ENCODE results near the gene TMEFF1. TPM values are rescaled to one million over a fixed set of nuclear protein-coding genes. Genes with fewer than 3 reads are reported as not detected.

TMEFF1 gene
- total and polyA plus RNA-seq, 2 of the 8 experiments (the other 6 are each of a cell fraction or from before 2014, with no cell fraction given) = 13.5 to 68.2 TPM

GRCh38 chr9:100623969-100624368 lies 151.0 kb downstream of the TMEFF1 start:
- Histone ChIP-seq H4K20me1 (replicated peaks in 1 of 2; ENCODE audit: control insufficient read depth in 1 of 2, insufficient read depth in 2 of 2, low read length in 2 of 2) (no peaks in the 10 kb centered on the region), H3K18ac (ENCODE audit: extremely low read depth, low read length) (no peak overlapping the region), H3K4me3 (ENCODE audit: extremely low read depth in 1 of 4, insufficient read depth in 2 of 4, low read depth in 3 of 4, low read length in 4 of 4) (no peak overlapping the region), H3K79me2 (ENCODE audit: control insufficient read depth in 1 of 2, insufficient read depth in 2 of 2, low read length in 2 of 2) (no peaks in the 10 kb centered on the region), H2AFZ (ENCODE audit: low read length) (no peak overlapping the region), H3K9me3 (ENCODE audit: insufficient read depth in 2 of 2, low read depth in 1 of 2, low read length in 1 of 2) (no peaks in the 10 kb centered on the region; a peak in 1 of 4 replicates), H3K9ac (replicated peaks in 1 of 4; ENCODE audit: extremely low read depth in 1 of 4, low read depth in 3 of 4, low read length in 3 of 4) (no peak overlapping the region), H4K8ac (ENCODE audit: extremely low read depth, insufficient read depth, low read length) (no peak overlapping the region), H3K79me1 (ENCODE audit: low read depth, low read length) (no peaks in the 10 kb centered on the region), H2BK15ac (ENCODE audit: low read length) (no peak overlapping the region), H3K4me2 (ENCODE audit: insufficient read depth in 1 of 2, low read depth in 2 of 2, low read length in 2 of 2) (no peak overlapping the region), H2AK5ac (ENCODE audit: low read depth, low read length) (no peak overlapping the region), H3K4ac (replicated peaks; ENCODE audit: insufficient read length, low read depth, low read length) (no peak overlapping the region), H2BK20ac (ENCODE audit: low read length) (no peak overlapping the region), H3K36me3 (ENCODE audit: control insufficient read depth in 2 of 4, insufficient read depth in 4 of 4, low read length in 3 of 4) (no peaks in the 10 kb centered on the region), H4K5ac (ENCODE audit: insufficient read length, low read depth, low read length) (no peak overlapping the region), H3K4me1 (replicated peaks in 1 of 4; ENCODE audit: control insufficient read depth in 3 of 4, insufficient read depth in 4 of 4, low read length in 3 of 4) (no peaks in the 10 kb centered on the region), H2BK120ac (replicated peaks; ENCODE audit: low read depth, low read length) (no peak overlapping the region), H3K23me2 (ENCODE audit: low read depth, low read length) (no peaks in the 10 kb centered on the region), H3K27ac (ENCODE audit: low read depth, low read length) (no peak overlapping the region), H3K56ac (replicated peaks; ENCODE audit: insufficient read length, low read depth, low read length) (no peak overlapping the region), H3K27me3 (replicated peaks in 1 of 4; ENCODE audit: control insufficient read depth in 3 of 4, extremely low read depth in 1 of 4, insufficient read depth in 3 of 4, low read length in 3 of 4) (no peaks in the 10 kb centered on the region), H3K14ac (ENCODE audit: insufficient read length) (no peak overlapping the region), H3K23ac (ENCODE audit: insufficient read length) (no peak overlapping the region), H2BK12ac (ENCODE audit: low read depth, low read length) (no peak overlapping the region), H4K91ac (replicated peaks; ENCODE audit: insufficient read length, low read length) (no peak overlapping the region), H2BK5ac (ENCODE audit: low read depth, low read length) (no peak overlapping the region)
- 85% methylated on average over 1 of the region's 1 CpG; no CpG with 5 or more reads in 1 of the 2 experiments for WGBS, 2 experiments (ENCODE audit: extremely low coverage in 1 of 2, insufficient coverage in 1 of 2, insufficient read length in 1 of 2, insufficient replicate concordance in 2 of 2, low coverage in 1 of 2, low lambda C conversion rate in 2 of 2, missing lambda C conversion rate in 1 of 2)
- ChIA-PET POLR2A (ENCODE audit: partially characterized antibody) (no interaction called here), CTCF (ENCODE audit: partially characterized antibody) (interaction anchor here (0.7 kb wide), 1 partner anchor 77 kb away, joined by 3 read pairs; no protein-coding TSS in a partner anchor)
- TF ChIP-seq CEBPB (IDR thresholded peaks at IDR 0.05; ENCODE audit: low read depth, low read length) (no peak), POLR2A (IDR thresholded peaks at IDR 0.05; ENCODE audit: control extremely low read depth in 1 of 2, low read depth in 2 of 2, low read length in 2 of 2) (no peak), CHD2 (IDR thresholded peaks at IDR 0.05; ENCODE audit: low read length) (no peak)
- DNase-seq (ENCODE audit: low read depth in 1 of 2, low spot score in 2 of 2) = no peak
- no peak for FAIRE-seq
